Nephron (organoid): ENCODE data around the gene POLR2L.

Experiments
- H3K27ac Mint-ChIP-seq, 3 experiments: 2 replicates each; pipeline ENCODE4 v1.8.0; 2020; ENCODE audit warnings: mixed read lengths in 3 of 3, mild to moderate bottlenecking in 2 of 3, moderate library complexity in 1 of 3
- H3K27me3 Mint-ChIP-seq: 2 replicates; pipeline ENCODE4 v1.8.0; 2021; ENCODE audit warnings: low read depth, mild to moderate bottlenecking, moderate library complexity, mixed read lengths
- H3K36me3 Mint-ChIP-seq: 2 replicates; pipeline ENCODE4 v1.8.0; 2020; ENCODE audit warnings: low read depth, mixed read lengths
- H3K4me1 Mint-ChIP-seq: 2 replicates; pipeline ENCODE4 v1.8.0; 2020; ENCODE audit warnings: mixed read lengths
- H3K4me3 Mint-ChIP-seq, 3 experiments: 2 replicates each; pipeline ENCODE4 v1.8.0; 2020; ENCODE audit warnings: mild to moderate bottlenecking in 3 of 3, mixed read lengths in 3 of 3, moderate library complexity in 2 of 3
- H3K9me3 Mint-ChIP-seq: 2 replicates; pipeline ENCODE4 v1.8.0; 2020; ENCODE audit warnings: mixed read lengths
- CTCF ChIP-seq, 3 experiments: fragments of 200-600 bp; sonication (generic); IDR thresholded peaks; one replicate each; pipeline ENCODE4 v1.5.0; 2021; ENCODE audit warnings: antibody characterized with exemption in 3 of 3; ENCODE audit not compliant: unreplicated experiment in 3 of 3

POLR2L gene

GRCh38 chr11:842370-843002 is at the start of gene POLR2L, which contains the start of gene TSPAN4:
Gene POLR2L, minus strand, starts transcription at chr11:842529. Its CDS starts 21 bp downstream, at chr11:842508.
Gene TSPAN4, plus strand, starts transcription at chr11:842852. Its CDS starts 7,453 bp downstream, at chr11:850305.
- no peak for TF ChIP-seq CTCF (IDR thresholded peaks at IDR 0.05; ENCODE audit: unreplicated experiment in 3 of 3)
- Mint-ChIP-seq H3K27ac (peak within 1 kb of the TSS; percentile 88 to 94 (median 90)), H3K27me3 (no peaks in the 10 kb centered on the region), H3K4me1 (peaks cover 33% of the 10 kb centered on the region), H3K9me3 (no peaks in the 10 kb centered on the region), H3K36me3 (peaks cover 12% of the 10 kb centered on the region), H3K4me3 (peak within 1 kb of the TSS; percentile 85 to 92 (median 90))

- H3K4me3 Mint-ChIP-seq = no peak overlapping the region
- TF ChIP-seq CTCF (IDR thresholded peaks at IDR 0.05; ENCODE audit: unreplicated experiment in 3 of 3) = no peak
- H3K4me1 Mint-ChIP-seq = peaks cover 10% of the 10 kb centered on the region
- peaks cover 10% of the 10 kb centered on the region for H3K36me3 Mint-ChIP-seq
- H3K9me3 Mint-ChIP-seq = no peaks in the 10 kb centered on the region
- H3K27me3 Mint-ChIP-seq = no peaks in the 10 kb centered on the region
- peak overlapping the region in 2 of 3 experiments; percentile 48 to 63 for H3K27ac Mint-ChIP-seq
Measured at GRCh38 chr11:890794-891540, 48.6 kb upstream of the POLR2L start.

GRCh38 chr11:889687-890475 is 47.6 kb upstream of the POLR2L start:
- no peaks in the 10 kb centered on the region for H3K27me3 Mint-ChIP-seq
- TF ChIP-seq CTCF (IDR thresholded peaks at IDR 0.05; ENCODE audit: unreplicated experiment in 3 of 3) = no peak
- peaks cover 14% of the 10 kb centered on the region for H3K36me3 Mint-ChIP-seq
- H3K27ac Mint-ChIP-seq = peak overlapping the region in 1 of 3 experiments; percentile 59
- H3K9me3 Mint-ChIP-seq = no peaks in the 10 kb centered on the region
- H3K4me3 Mint-ChIP-seq = no peak overlapping the region
- peaks cover 10% of the 10 kb centered on the region for H3K4me1 Mint-ChIP-seq

- no peaks in the 10 kb centered on the region for H3K27me3 Mint-ChIP-seq
- no peak for TF ChIP-seq CTCF (IDR thresholded peaks at IDR 0.05; ENCODE audit: unreplicated experiment in 3 of 3)
- peaks cover 14% of the 10 kb centered on the region for H3K36me3 Mint-ChIP-seq
- H3K4me1 Mint-ChIP-seq = peaks cover 10% of the 10 kb centered on the region
- H3K27ac Mint-ChIP-seq = peak overlapping the region in 1 of 3 experiments; percentile 59
- H3K4me3 Mint-ChIP-seq = no peak overlapping the region
- no peaks in the 10 kb centered on the region for H3K9me3 Mint-ChIP-seq
Measured at GRCh38 chr11:889257-889656, 46.9 kb upstream of the POLR2L start.

- peaks cover 14% of the 10 kb centered on the region for H3K36me3 Mint-ChIP-seq
- H3K4me3 Mint-ChIP-seq = no peak overlapping the region
- no peaks in the 10 kb centered on the region for H3K9me3 Mint-ChIP-seq
- H3K27me3 Mint-ChIP-seq = no peaks in the 10 kb centered on the region
- peaks cover 10% of the 10 kb centered on the region for H3K4me1 Mint-ChIP-seq
- TF ChIP-seq CTCF (IDR thresholded peaks at IDR 0.05; ENCODE audit: unreplicated experiment in 3 of 3) = no peak
- H3K27ac Mint-ChIP-seq = no peak overlapping the region
Measured at GRCh38 chr11:888310-889212, 46.2 kb upstream of the POLR2L start.
